ENCODE results near the gene PRKN.

Gene PRKN

DNA sequence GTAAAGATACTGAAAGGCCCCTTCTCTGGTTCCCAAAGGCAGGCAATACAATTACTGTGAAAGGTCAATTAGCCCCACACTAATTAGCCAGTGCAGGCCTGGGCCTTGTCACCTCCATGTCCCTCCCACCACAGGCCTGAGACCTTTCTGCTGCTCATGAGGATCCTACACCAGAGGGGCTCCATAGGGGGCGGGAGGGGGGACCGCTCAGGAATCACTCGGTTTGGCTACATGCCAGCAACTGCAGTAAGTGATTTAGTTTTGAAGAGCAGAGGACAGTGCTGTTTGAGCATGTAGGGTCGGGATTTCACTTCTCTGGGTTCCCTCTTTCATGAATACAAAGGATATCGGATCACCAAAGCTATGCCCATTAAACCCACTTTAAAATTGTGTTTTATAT, 455.6 kb downstream of the PRKN start:
- no peak for FAIRE-seq

DNA sequence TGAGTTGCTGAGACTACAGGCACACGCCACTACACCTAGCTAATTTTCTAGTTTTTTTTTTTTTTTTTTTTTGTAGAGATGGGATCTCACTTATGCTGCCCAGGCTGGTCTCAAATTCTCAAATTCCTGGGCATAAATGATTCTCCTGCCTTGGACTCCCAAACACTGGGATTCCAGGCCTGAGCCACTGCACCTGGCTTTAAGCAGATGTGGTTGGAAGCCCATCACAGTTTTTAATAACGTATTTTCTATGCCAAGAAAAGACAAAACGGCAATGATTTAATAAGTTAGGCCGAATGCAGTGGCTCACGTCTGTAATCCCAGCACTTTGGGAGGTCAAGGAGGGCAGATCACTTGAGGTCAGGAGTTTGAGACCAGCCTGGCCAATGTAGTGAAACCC, 456.6 kb downstream of the PRKN start:
- no peak for FAIRE-seq

DNA sequence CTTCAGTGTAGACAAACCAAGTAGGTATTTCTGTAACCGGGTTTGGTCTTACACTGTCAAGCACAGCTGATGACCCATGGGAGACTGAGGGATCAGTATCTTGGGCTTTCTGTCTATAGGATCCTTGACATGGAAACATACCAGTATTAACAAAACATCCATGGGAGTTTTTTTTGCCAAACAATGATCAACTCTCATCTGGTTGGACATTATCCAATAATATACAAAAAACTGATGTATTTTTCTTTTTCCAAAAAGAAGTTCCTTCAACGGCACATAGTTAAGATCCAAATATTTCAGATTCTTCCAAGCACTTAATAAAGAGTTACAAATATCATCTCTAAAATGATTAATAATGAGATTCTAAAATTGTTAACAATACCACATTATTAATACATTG, 459.9 kb downstream of the PRKN start:
- peak; percentile 19 for FAIRE-seq

DNA sequence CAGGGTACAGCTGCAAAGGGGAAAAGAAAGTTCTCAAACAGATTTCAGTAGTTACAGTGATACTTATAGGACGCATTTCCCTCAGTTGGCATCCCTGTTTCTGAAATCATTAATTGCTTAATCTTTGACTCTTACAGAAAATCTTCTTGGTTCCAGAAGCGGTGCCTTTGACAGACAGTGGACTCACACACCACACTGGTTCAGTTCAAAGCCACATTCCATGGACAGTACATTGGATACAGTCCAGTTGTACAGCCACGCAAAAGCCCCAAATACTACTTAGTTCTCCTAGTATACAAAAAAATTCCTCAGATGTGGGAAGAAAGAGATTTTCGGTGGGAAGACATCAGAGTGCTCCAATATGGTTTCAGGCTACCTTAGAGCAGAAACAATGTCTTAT, 460.4 kb downstream of the PRKN start:
- FAIRE-seq = no peak

DNA sequence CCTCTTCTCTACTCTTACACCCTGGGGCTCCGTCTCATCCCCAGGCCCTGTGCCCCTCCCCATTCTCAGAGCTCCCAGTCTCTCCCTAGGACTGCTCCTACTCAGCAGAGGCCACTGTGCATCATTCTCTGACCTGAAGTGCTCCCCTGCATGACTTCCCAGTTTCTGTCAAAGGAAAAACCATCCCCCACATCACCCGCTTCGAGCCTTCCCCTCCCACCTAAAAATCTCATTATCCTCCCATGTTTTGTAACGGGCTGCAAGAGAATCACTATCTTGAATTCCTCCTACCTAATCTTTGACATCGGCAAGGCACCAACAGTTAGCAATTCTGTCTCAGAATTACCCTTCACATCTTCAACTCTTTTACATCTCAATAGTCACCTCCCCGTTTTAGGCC, 463.0 kb downstream of the PRKN start:
- no peak for FAIRE-seq

DNA sequence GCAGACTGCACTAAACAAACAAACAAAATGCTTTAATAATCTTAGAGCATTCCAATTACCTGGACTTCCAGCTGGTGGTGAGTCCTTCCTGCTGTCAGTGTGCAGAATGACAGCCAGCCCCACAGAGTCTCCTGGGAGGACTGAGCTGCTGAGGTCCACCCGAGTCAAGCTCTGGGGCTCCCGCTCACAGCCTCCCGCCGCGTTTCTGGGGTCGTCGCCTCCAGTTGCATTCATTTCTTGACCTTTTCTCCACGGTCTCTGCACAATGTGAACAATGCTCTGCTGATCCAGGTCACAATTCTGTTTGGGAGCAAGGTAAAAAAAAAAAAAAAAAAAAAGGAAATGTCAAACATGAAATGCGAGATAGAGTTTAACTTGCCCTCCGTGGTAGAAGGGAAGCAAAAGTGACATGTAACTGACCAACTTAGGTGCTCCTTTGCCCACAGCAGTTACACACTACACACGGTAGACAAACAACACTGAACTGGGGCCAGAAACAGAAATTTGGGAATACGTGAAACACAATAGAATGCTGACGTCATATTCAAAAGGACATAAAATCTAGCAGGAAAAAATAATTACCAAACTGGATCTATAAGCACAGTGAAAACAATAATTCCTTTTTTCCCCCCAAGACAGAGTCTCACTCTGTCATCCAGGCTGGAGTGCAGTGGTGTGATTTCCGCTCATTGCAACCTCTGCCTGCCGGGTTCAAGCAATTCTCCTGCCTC, 464.9 kb downstream of the PRKN start:
- no peak for FAIRE-seq

DNA sequence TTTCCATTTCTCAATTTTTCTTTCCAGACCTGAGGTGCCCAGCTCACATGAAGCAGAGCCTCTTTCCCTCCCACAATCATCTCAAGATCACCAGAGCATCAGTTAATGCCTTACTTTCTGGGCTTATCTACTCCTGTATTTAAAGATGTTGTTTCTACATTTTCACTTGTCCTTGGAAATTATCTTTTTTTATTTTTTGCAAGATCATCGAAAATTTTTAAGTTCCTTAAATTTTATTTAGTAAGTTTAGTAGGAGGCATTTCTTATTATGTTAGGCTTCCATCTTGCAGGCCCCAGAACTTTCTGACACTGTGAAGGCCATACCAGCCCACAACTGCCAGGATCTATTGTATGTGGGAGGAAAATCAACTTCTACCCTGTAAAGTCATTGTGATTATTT, 466.0 kb downstream of the PRKN start:
- FAIRE-seq = no peak

DNA sequence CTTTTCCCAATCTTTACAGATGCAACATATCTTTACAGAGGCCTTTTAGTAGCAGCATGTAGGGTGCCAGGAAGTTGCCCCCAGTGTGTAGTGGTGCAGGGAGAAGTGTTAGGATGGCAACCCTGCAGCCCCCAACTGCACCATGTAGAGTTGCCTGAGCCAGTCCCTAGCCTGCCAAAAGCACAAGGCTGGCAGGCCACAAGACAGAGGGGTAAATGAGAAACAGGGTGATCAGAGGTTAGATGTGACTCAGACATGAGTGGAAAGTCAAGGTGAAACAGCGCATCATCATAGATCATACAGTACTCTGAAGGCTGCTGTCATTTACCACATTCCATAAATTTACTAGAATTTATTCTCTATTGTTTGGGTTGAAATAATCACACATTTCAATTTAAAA, 467.5 kb downstream of the PRKN start:
- FAIRE-seq = no peak

DNA sequence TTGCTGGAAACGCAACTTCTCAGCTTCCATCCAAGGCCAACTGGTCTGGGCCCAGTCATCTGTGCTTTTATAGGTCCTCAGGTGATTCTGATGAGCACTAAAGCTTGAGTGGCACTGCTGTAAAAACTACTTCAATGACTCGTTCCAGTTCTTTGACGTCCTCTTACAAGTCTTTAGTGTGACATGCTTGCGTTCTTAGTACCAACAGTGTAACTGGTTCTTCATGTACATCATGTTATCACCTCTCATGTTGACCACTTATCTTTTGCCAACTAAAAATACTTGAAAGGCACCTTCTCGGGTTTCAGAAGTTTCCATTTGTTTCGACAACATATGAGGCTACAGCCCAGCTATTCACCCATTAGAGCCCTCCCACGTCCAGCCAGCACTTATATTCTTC, 468.9 kb downstream of the PRKN start:
- no peak for FAIRE-seq

DNA sequence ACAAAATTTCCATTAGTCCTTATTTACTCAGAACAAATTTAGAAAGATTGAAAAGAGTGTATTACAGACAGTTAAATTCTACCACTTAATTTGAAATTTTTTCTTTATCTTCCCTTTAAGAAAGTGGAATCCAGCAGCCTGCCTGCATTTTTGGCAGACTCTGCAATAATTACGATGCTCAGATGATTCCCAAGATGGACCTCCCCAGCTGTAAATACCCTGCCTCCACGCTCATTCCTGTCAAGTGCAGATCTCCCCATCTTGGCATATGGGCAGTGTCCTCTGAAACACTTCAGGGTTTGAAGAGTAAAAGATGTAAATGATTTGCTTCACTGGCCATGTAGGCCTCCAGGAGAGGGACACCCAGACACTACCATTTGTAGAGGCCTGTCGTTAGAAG, 471.2 kb downstream of the PRKN start:
- no peak for FAIRE-seq

DNA sequence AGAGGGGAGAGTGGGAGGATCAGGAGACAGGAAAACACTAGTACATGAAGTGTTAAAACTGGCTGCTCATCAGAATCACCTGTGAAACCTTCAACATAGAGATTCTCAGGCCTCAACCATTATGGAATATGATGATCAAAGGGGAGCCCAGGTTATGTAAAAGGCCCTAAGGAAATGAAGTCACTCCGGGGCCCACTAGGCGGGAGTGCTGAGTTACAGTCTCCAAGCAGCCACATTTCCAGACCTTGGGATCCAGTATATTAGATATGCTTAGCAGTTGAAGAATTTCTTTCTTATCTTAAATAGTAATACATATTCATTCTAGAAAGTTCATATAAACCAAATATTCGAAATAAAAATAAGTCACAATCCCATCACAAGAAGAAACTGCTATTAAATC, 476.3 kb downstream of the PRKN start:
- no peak for FAIRE-seq

DNA sequence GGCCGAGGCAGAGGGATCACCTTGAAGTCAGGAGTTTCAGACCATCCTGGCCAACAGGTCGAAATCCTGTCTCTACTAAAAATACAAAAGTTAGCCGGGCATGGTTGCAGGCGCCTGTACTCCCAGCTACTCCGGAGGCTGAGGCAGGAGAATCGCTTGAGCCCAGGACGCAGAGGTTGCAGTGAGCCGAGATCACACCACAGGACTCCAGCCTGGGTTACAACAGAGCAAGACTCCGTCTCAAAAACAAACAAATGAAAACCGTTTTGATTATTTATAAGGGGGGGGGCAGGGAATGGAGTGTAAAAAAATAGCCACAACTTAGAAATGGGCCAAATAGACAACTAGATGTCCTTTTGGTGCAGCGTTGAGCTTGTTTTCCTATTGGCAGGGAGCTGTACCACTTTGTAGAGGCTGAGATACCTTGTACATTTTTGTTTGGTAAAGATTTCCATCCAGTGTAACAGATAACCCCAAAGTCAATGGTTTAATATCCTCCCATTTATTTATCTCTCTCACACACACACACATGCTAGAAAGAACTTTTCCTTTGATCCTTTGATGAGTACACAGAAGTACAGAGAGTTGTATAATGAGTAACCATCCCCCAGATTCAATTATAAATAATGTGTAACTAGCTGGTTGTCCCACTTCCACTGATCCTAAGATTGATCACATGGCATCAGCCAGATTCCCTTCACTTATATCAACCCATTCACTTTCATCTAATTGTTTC, 477.5 kb downstream of the PRKN start:
- FAIRE-seq = no peak

DNA sequence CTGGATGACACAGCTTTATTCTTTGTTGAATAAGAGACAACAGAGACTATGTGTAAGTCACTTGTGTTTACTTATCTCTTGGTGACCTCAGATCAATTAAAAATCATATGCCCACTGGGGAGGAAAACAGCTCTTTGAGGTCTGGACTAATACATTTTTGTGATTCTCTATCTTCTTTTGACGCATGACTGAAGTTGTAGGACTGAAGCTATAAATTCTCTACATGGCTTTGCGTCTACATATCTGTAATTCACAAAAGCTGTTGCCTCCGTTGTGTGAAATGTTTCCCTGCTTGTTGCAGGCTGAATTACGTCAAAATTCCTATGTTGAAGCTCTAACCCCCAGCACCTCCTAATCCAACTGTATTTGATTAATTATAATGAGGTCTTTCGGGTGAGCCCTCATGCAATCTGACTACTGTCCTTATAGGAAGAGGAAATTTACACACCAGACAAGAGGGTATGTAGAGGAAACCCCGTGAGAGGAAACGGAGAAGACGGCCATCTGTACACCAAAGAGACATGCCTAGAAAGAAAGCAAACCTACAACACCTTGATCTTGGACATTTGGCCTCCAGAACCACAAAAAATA, 481.6 kb downstream of the PRKN start:
- no peak for FAIRE-seq

DNA sequence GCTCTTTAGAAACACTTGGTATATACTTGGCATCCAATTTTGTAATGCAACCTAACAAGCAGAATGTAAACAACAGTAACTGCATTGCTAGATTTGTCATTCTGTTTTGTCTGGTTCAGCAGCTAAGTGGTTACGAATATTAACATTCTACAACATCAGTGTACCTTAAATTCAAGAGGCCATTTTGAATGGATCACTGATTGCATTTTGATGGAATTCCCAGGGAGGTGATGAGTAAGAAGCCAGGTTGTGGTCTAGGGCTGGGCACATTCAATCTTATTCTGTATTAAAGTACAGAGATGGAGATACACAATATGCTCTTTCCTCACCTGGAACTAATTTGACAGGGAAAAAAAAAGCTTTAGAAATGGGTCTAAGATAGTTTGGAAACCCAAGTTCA, 483.5 kb downstream of the PRKN start:
- FAIRE-seq = no peak

DNA sequence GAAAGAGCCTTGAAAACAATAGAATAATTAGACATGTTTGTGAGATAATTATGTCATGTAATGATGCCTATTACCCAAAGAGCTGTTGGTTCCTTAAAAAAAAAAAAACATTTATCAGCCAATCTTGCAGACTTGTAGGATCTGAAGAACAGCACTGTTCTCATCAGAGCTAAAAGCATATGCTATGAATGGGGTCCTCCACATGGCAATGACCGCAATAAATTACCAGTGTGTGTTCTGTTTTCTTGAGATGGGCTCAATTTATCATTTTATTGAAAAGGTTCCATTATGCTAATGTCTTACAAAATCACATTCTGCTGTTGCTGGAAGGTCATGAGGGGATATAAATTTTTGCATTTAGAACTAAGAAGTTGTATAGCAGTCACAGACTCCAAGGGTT, 484.7 kb downstream of the PRKN start:
- no peak for FAIRE-seq

DNA sequence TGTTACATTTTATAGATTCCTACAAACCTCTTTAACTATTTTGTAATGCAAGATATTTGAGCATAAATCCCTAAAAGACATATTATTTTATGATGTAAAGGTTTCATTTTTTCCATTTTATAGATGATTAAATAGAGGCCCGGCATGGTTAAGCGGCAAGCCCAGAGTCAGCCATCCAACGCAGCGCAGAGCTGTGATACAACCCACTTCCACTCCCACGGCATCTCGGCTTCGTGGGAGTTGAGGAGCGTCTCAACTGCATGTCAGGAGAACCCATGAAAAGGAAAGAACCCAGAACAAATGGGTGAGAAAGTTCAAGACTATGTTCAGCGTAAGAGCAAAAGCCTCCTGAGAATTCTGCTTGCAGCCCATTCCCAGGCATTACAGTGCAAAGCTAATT, 488.2 kb downstream of the PRKN start:
- FAIRE-seq = no peak

DNA sequence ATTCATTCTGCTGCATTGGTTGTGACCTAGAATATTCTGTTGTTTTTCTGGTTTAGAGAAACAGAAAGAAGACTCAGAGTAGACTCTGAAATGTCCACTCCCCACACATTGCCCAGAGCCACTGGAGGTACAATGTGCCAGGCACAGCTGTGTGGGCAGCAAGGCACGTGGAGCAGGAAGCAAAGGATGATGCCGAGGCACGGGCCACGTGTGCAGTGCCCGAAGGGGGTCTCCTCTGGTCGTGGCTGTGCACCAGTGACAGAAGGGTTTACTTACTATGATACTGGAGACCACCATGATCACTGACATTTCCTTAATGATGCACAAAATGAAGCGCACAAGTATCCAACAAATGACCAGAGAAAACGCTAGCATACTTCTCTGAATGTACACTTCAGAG, 488.9 kb downstream of the PRKN start:
- no peak for FAIRE-seq

DNA sequence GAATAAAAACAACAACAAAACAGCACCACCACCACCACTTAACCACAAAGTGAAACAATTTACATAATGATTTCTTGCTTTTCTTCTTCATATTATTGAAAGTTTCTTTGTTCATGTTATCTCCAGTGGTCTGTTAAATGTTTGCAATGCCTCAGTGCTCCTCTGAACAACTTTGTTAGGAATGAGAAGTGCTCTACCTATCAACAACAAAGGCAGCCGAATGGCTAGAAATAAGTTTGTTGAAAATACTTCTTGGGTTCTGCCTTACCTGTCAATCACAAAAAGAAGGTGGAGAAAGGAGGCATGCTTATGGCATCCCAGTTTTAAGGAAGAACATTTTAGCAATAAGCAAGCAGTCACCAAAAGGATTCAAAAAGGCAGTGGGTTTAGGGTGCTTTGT, 490.2 kb downstream of the PRKN start:
- no peak for FAIRE-seq

DNA sequence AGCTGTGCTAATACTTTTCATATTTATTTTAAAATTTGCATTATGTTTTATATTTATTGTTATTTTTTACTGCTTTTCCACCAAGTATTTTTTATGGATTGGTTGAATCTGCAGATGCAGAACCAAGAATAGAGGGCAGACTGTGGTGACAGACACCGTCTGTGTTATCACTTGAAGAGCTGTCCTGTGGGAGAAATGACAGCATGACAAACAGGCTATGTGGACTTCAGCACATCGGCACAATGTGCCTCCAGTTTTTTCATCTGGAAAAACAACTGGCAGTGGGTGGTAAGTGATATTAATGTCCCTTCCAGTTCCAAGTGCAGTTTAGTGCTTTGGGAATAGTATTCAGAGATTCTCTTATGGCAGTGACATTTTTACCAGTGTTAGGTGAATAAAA, 492.9 kb downstream of the PRKN start:
- no peak for FAIRE-seq

DNA sequence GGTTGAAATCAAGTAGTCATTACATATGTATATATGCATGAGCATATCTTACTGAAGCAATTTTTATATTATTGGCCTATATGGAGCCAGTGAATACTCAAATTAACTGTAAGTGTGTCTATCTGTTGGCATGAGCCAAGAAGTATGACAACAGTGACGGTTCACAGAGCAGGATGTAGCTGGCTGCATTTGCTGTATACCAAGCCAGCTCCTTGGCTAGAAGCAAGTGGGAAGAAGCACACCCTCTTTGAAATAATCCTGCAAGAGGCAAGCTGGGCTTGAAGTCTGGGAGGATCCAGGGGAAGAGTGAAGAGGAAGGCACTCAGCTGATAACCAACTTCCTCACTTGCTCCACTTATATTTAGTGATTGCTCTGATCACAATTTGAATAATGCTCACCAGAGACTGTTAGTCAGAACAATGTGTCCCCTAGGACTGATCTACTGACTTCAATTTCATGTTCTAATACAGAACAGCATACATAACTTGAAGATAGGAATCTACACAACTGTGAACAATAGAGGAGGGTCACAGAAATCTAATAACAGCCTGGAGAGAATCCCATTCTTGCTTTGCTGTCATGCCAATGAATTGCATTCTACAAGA, 497.3 kb downstream of the PRKN start:
- FAIRE-seq = no peak

DNA sequence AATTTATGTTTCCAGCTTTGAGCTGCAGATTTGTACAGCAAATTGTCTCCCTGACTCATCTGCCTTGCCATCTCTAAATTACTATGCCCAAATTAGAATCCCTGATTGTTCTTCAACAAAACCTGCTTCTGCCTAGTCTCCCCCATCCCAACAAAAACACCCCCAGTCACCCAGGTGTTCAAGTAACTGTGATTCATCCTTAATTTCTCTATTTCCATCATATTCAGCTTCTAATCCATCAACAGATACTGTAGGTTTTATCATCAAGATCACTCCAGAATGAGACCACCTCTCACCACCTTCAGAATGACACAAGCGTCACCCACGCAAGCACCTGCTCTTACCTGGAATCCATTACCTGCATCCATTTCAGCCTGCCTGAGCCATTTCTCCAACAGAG, 498.5 kb downstream of the PRKN start:
- FAIRE-seq = no peak

DNA sequence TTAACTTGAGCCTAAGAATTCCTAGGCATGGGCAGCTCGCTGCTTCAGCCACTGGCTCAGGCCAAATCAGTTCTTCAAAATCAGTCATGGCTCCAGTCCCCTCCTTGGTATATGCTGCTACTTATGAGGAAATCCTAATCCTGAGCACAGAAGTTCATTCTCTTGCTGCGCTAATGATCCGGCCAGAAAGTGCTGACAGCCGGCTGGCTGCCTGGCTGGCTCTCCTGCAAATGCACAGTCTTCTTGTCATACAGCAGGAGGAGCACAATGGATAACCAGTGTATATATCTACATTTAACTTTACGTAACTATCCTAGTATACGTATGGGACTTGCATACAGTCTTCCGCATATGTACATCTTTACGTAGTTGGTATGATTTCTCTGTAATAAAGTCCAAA, 500.8 kb downstream of the PRKN start:
- FAIRE-seq = no peak

DNA sequence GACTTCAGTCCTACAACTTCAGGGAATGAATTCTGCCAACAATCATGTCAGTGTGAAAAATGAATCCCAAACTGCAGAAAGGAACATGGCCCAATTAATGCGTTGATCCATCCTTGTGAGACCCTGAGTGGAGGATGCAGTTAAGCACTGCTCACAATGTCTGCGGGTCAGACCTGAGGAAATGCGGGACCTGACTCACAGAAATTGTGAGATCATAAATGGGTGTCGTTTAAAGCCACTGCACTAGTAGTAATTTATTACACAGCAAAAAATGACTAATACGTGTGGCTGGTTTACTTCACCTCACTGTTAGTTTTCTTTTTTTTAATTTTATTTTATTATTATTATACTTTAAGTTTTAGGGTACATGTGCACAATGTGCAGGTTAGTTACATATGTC, 505.0 kb downstream of the PRKN start:
- no peak for FAIRE-seq

DNA sequence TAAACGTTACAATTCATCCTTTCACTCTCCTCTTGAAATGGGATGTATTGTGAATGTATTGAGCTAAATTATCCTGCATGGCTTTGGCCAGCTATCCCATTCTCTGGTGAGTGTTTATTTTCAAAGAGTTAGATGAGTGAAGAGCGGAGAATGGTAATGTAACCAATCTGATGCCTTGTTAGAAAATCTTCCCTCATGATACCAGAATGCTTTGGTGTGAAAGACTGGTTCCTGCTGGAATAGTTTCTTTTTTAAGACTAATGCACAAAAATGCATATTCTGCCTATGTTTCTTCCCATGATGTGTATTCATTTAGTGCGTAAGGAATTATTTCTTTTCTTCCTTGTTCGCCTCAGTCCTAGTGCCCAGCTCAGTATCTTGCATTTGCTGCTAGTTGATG, 506.7 kb downstream of the PRKN start:
- FAIRE-seq = no peak

Measured in TTC549 (cell line).